GM11168 (cell line): ENCODE results near the gene CST7.
"Not testable (repeated sequence)": the region's sequence is repeated elsewhere in the genome, so short reads cannot be mapped to it uniquely, and the experiment has no call there.

Source experiments
- in situ Hi-C: fragments of 300-500 bp; cut with MboI; formaldehyde crosslinking; loops from one replicate; pipeline ENCODE4 v1.12.0; 2022; ENCODE audit warnings: low sequenced_read_pairs; ENCODE audit not compliant: unreplicated experiment

CST7 gene

GRCh38 chr20:24948396-24948938 lies 602 bp upstream of the CST7 start:
- in situ Hi-C loops = not testable (repeated sequence)

- in situ Hi-C loops = no loop called here
These were observed 673 bp downstream of the CST7 start for GRCh38 chr20:24949756-24950127.

- in situ Hi-C loops = no loop called here
These were observed 1.2 kb downstream of the CST7 start for GRCh38 chr20:24950128-24950835.

- in situ Hi-C loops = no loop called here
These were observed 1.9 kb downstream of the CST7 start for GRCh38 chr20:24950836-24951525.

GRCh38 chr20:24951536-24952083 lies 2.5 kb downstream of the CST7 start:
- in situ Hi-C loops = no loop called here

GRCh38 chr20:24952376-24953208 lies 3.5 kb downstream of the CST7 start:
- in situ Hi-C loops = no loop called here

- in situ Hi-C loops = no loop called here
These were observed 4.1 kb downstream of the CST7 start for GRCh38 chr20:24953209-24953575.

GRCh38 chr20:24953621-24954133 lies 4.6 kb downstream of the CST7 start:
- in situ Hi-C loops = no loop called here

GRCh38 chr20:24954151-24954550 lies 5.1 kb downstream of the CST7 start:
- in situ Hi-C loops = no loop called here

GRCh38 chr20:24954566-24954965 lies 5.5 kb downstream of the CST7 start:
- in situ Hi-C loops = no loop called here

GRCh38 chr20:24955045-24955444 lies 6.0 kb downstream of the CST7 start:
- in situ Hi-C loops = no loop called here

- in situ Hi-C loops = no loop called here
These were observed 7.2 kb downstream of the CST7 start for GRCh38 chr20:24956001-24956841.

- in situ Hi-C loops = no loop called here
These were observed 8.4 kb downstream of the CST7 start for GRCh38 chr20:24957326-24958016.

- in situ Hi-C loops = no loop called here
These were observed 9.7 kb downstream of the CST7 start for GRCh38 chr20:24958506-24959385.

- in situ Hi-C loops = no loop called here
These were observed 10.7 kb downstream of the CST7 start for GRCh38 chr20:24959591-24960301.

GRCh38 chr20:24960302-24960801 lies 11.3 kb downstream of the CST7 start:
- in situ Hi-C loops = no loop called here

- in situ Hi-C loops = no loop called here
These were observed 11.8 kb downstream of the CST7 start for GRCh38 chr20:24960861-24961260.
